OCI-LY1 (cell line): ENCODE data around the gene EPS8L3.

ENCODE experiments used
- CTCF ChIP-seq: fragments of 200-600 bp; sonication (generic), shearing (Covaris generic); IDR thresholded peaks from 2 replicates; pipeline ENCODE4 v1.5.1; 2017; ENCODE audit warnings: mild to moderate bottlenecking, antibody characterized with exemption, low read length, moderate library complexity, mixed read lengths
- EZH2 ChIP-seq: fragments of 200-600 bp; sonication (generic), shearing (Covaris generic); IDR thresholded peaks from 2 replicates; pipeline ENCODE4 v1.8.0; 2017; ENCODE audit warnings: borderline replicate concordance, mixed run types, mild to moderate bottlenecking, antibody characterized with exemption, low read length, moderate library complexity, mixed read lengths

GRCh38 chr1:109728870-109729269 is 34.9 kb downstream of the EPS8L3 start:
- TF ChIP-seq CTCF, result no peak
- no peak for TF ChIP-seq EZH2
